DOHH2 (cell line): ENCODE data around the gene CAPS.

ENCODE experiments used
- EZH2phosphoT487 ChIP-seq: fragments of 200-600 bp; sonication (generic); IDR thresholded peaks from 2 replicates; pipeline ENCODE4 v1.6.1; 2017; ENCODE audit warnings: borderline replicate concordance, mild to moderate bottlenecking, antibody characterized with exemption, low read length, moderate library complexity, mixed read lengths
- TF ChIP-seq, protein P1 (sequence below): fragments of 200-600 bp; sonication (generic); IDR thresholded peaks from one replicate; pipeline ENCODE4 v1.5.1; 2014; ENCODE audit warnings: antibody characterized with exemption, mild to moderate bottlenecking, low read depth, low read length; ENCODE audit not compliant: poor library complexity, severe bottlenecking

DNA sequence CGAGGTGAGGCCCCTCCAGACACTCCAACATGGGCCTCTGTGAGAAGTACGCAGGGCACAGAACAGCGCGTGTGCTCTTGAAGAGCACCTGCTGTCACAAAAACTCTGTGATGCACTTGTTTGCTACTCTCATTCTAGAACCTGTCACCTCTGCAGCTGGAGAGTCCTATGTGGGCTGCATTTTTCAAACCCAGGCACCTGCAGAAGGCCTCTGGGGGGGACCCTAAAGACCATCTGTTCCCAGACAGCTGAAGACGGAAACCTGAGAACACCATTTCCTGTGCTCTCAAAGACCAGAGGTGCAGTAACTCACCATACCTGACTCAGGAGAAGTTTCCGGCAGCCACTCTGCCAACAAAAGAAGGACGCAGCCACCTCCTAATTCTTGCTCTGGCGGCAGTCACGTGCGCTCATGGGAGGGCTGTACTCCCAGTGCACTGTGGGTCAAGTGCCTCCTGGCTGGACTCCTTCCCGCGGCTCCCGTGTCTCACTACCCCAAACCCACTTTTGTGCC, 35.8 kb downstream of the CAPS start:
- TF ChIP-seq, protein P1, sequence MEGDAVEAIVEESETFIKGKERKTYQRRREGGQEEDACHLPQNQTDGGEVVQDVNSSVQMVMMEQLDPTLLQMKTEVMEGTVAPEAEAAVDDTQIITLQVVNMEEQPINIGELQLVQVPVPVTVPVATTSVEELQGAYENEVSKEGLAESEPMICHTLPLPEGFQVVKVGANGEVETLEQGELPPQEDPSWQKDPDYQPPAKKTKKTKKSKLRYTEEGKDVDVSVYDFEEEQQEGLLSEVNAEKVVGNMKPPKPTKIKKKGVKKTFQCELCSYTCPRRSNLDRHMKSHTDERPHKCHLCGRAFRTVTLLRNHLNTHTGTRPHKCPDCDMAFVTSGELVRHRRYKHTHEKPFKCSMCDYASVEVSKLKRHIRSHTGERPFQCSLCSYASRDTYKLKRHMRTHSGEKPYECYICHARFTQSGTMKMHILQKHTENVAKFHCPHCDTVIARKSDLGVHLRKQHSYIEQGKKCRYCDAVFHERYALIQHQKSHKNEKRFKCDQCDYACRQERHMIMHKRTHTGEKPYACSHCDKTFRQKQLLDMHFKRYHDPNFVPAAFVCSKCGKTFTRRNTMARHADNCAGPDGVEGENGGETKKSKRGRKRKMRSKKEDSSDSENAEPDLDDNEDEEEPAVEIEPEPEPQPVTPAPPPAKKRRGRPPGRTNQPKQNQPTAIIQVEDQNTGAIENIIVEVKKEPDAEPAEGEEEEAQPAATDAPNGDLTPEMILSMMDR = no peak
- no peak for TF ChIP-seq EZH2phosphoT487
